Measurements from ENCODE around the gene TCF7L1.

TCF7L1 gene

GRCh38 chr2:85194780-85195480 lies 61.7 kb downstream of the TCF7L1 start:
- H3K9me2 ChIP-seq (replicated peaks; ENCODE audit: insufficient read depth, low read length) = no peaks in the 10 kb centered on the region
- no peak overlapping the region for H3K4me2 ChIP-seq (ENCODE audit: low read depth, low read length)
- H3K36me3 ChIP-seq (replicated peaks; ENCODE audit: insufficient read depth, low read length) = no peaks in the 10 kb centered on the region
- TF ChIP-seq EZH2 (optimal IDR thresholded peaks at IDR 0.05; ENCODE audit: low read depth, low read length) = no peak
- no peak for TF ChIP-seq EZH2phosphoT487 (IDR thresholded peaks at IDR 0.05; ENCODE audit: low read length)
- H3K9me3 ChIP-seq (replicated peaks; ENCODE audit: insufficient read depth, low read length) = no peaks in the 10 kb centered on the region
- H3K4me1 ChIP-seq (ENCODE audit: low read length) = no peaks in the 10 kb centered on the region
- H3K27ac ChIP-seq (ENCODE audit: low read length) = no peak overlapping the region
- H3K4me3 ChIP-seq (ENCODE audit: low read length) = no peak overlapping the region
- no peak for DNase-seq
- H3F3A ChIP-seq (ENCODE audit: insufficient read depth, low read length) = no peaks in the 10 kb centered on the region
- no peaks in the 10 kb centered on the region for H3K79me2 ChIP-seq (ENCODE audit: low read length)
- H2AFZ ChIP-seq (ENCODE audit: low read length) = no peak overlapping the region
- no peaks in the 10 kb centered on the region for H3K27me3 ChIP-seq (replicated peaks; ENCODE audit: insufficient read depth, low read length)
- no peak overlapping the region for H3K9ac ChIP-seq (ENCODE audit: low read length)
- no peaks in the 10 kb centered on the region for H4K20me1 ChIP-seq (ENCODE audit: insufficient read depth, low read length)

DNA sequence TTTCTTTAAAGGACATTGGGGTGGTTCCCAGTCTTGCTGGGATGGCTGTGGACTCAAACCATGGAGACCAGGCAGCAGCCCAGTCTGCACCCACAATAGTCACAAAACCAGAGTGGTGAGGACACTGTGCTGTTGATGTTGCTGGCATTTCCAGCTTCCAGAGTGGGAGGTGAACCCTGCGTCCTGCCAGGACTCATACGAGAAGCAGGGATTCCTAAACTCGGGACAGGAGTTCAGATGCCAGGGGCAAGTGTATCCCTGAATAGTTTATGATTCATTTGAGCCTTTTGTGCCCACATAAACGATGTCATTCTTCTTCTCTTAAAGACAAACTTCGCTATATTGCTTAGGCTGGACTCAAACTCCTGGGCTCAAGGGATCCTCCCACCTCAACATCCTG lies 62.8 kb downstream of the TCF7L1 start:
- TF ChIP-seq, protein P1, sequence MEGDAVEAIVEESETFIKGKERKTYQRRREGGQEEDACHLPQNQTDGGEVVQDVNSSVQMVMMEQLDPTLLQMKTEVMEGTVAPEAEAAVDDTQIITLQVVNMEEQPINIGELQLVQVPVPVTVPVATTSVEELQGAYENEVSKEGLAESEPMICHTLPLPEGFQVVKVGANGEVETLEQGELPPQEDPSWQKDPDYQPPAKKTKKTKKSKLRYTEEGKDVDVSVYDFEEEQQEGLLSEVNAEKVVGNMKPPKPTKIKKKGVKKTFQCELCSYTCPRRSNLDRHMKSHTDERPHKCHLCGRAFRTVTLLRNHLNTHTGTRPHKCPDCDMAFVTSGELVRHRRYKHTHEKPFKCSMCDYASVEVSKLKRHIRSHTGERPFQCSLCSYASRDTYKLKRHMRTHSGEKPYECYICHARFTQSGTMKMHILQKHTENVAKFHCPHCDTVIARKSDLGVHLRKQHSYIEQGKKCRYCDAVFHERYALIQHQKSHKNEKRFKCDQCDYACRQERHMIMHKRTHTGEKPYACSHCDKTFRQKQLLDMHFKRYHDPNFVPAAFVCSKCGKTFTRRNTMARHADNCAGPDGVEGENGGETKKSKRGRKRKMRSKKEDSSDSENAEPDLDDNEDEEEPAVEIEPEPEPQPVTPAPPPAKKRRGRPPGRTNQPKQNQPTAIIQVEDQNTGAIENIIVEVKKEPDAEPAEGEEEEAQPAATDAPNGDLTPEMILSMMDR (IDR thresholded peaks at IDR 0.05; ENCODE audit: low read length) = no peak
- no peak for TF ChIP-seq EZH2 (optimal IDR thresholded peaks at IDR 0.05; ENCODE audit: low read depth, low read length)
- TF ChIP-seq EZH2phosphoT487 (IDR thresholded peaks at IDR 0.05; ENCODE audit: low read length) = no peak
- Histone ChIP-seq H3K27me3 (replicated peaks; ENCODE audit: insufficient read depth, low read length) (no peaks in the 10 kb centered on the region), H3K79me2 (ENCODE audit: low read length) (no peaks in the 10 kb centered on the region), H3K36me3 (replicated peaks; ENCODE audit: insufficient read depth, low read length) (no peaks in the 10 kb centered on the region), H4K20me1 (ENCODE audit: insufficient read depth, low read length) (no peaks in the 10 kb centered on the region), H2AFZ (ENCODE audit: low read length) (no peak overlapping the region), H3K4me2 (ENCODE audit: low read depth, low read length) (no peak overlapping the region), H3F3A (ENCODE audit: insufficient read depth, low read length) (no peaks in the 10 kb centered on the region), H3K9ac (ENCODE audit: low read length) (no peak overlapping the region), H3K27ac (ENCODE audit: low read length) (no peak overlapping the region), H3K4me3 (ENCODE audit: low read length) (no peak overlapping the region), H3K4me1 (ENCODE audit: low read length) (no peaks in the 10 kb centered on the region), H3K9me3 (replicated peaks; ENCODE audit: insufficient read depth, low read length) (no peaks in the 10 kb centered on the region), H3K9me2 (replicated peaks; ENCODE audit: insufficient read depth, low read length) (no peaks in the 10 kb centered on the region)
- no peak for DNase-seq

- Histone ChIP-seq H2AFZ (ENCODE audit: low read length) (no peak overlapping the region), H3K9ac (ENCODE audit: low read length) (no peak overlapping the region), H3K36me3 (replicated peaks; ENCODE audit: insufficient read depth, low read length) (no peaks in the 10 kb centered on the region), H3F3A (ENCODE audit: insufficient read depth, low read length) (no peaks in the 10 kb centered on the region), H3K4me1 (ENCODE audit: low read length) (no peaks in the 10 kb centered on the region), H4K20me1 (ENCODE audit: insufficient read depth, low read length) (no peaks in the 10 kb centered on the region), H3K4me3 (ENCODE audit: low read length) (no peak overlapping the region), H3K79me2 (ENCODE audit: low read length) (no peaks in the 10 kb centered on the region), H3K9me2 (replicated peaks; ENCODE audit: insufficient read depth, low read length) (no peaks in the 10 kb centered on the region), H3K27ac (ENCODE audit: low read length) (no peak overlapping the region), H3K9me3 (replicated peaks; ENCODE audit: insufficient read depth, low read length) (no peaks in the 10 kb centered on the region), H3K4me2 (ENCODE audit: low read depth, low read length) (no peak overlapping the region), H3K27me3 (replicated peaks; ENCODE audit: insufficient read depth, low read length) (no peaks in the 10 kb centered on the region)
- TF ChIP-seq EZH2 (optimal IDR thresholded peaks at IDR 0.05; ENCODE audit: low read depth, low read length) (no peak), EZH2phosphoT487 (IDR thresholded peaks at IDR 0.05; ENCODE audit: low read length) (no peak)
- TF ChIP-seq, protein P1 (IDR thresholded peaks at IDR 0.05; ENCODE audit: low read length) = no peak
- DNase-seq = no peak
Measured at GRCh38 chr2:85199698-85200097, 66.5 kb downstream of the TCF7L1 start.

DNA sequence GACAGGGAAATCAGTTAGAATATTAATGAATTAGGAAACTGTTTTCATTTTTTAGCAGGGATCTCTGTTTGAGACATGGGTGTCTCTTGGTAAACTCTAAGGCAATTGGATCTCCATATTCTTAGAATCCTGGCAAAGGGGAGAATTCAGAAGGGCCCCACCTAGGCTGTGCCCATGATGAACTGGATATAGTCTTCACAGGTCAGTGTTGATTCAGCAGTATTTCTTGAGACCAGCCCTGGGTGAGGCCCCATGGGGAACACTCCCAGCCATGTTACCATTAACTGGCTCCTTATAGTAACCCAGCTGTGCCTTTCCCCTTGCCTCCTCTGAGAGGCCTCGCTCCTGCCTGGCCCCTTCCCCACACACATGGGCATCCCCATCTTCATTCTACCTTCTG lies 76.7 kb downstream of the TCF7L1 start:
- H3K9me2 ChIP-seq (replicated peaks; ENCODE audit: insufficient read depth, low read length) = no peaks in the 10 kb centered on the region
- H3K4me1 ChIP-seq (ENCODE audit: low read length) = no peaks in the 10 kb centered on the region
- no peak overlapping the region for H3K27ac ChIP-seq (ENCODE audit: low read length)
- H4K20me1 ChIP-seq (ENCODE audit: insufficient read depth, low read length) = no peaks in the 10 kb centered on the region
- H3K79me2 ChIP-seq (ENCODE audit: low read length) = no peaks in the 10 kb centered on the region
- no peaks in the 10 kb centered on the region for H3K27me3 ChIP-seq (replicated peaks; ENCODE audit: insufficient read depth, low read length)
- no peaks in the 10 kb centered on the region for H3F3A ChIP-seq (ENCODE audit: insufficient read depth, low read length)
- no peak overlapping the region for H2AFZ ChIP-seq (ENCODE audit: low read length)
- H3K9ac ChIP-seq (ENCODE audit: low read length) = no peak overlapping the region
- TF ChIP-seq EZH2phosphoT487 (IDR thresholded peaks at IDR 0.05; ENCODE audit: low read length) = no peak
- TF ChIP-seq, protein P1 (IDR thresholded peaks at IDR 0.05; ENCODE audit: low read length) = no peak
- TF ChIP-seq EZH2 (optimal IDR thresholded peaks at IDR 0.05; ENCODE audit: low read depth, low read length) = no peak
- H3K36me3 ChIP-seq (replicated peaks; ENCODE audit: insufficient read depth, low read length) = no peaks in the 10 kb centered on the region
- no peak overlapping the region for H3K4me2 ChIP-seq (ENCODE audit: low read depth, low read length)
- no peak overlapping the region for H3K4me3 ChIP-seq (ENCODE audit: low read length)
- DNase-seq = no peak
- H3K9me3 ChIP-seq (replicated peaks; ENCODE audit: insufficient read depth, low read length) = no peaks in the 10 kb centered on the region

Data from MM.1S (cell line).